HG02885 (cell line): ENCODE data around the gene HOXA6.

Experiments used
- ATAC-seq: cut with Tn5 transposase; IDR thresholded peaks from one replicate; pipeline ENCODE4 v1.9.1; 2021; ENCODE audit warnings: mild to moderate bottlenecking; ENCODE audit not compliant: unreplicated experiment, poor library complexity

Gene HOXA6

GRCh38 chr7:27126596-27127327 lies 20.8 kb downstream of the HOXA6 start:
- no peak for ATAC-seq

GRCh38 chr7:27125986-27126394 lies 21.6 kb downstream of the HOXA6 start:
- no peak for ATAC-seq

- no peak for ATAC-seq
Observed at GRCh38 chr7:27124902-27125689, 22.5 kb downstream of the HOXA6 start.

- ATAC-seq: no peak
Observed at GRCh38 chr7:27124096-27124901, 23.3 kb downstream of the HOXA6 start.

- ATAC-seq: no peak
Observed at GRCh38 chr7:27123477-27124053, 24.0 kb downstream of the HOXA6 start.

GRCh38 chr7:27123007-27123476 lies 24.5 kb downstream of the HOXA6 start:
- no peak for ATAC-seq

- ATAC-seq: no peak
Observed at GRCh38 chr7:27122077-27122910, 25.3 kb downstream of the HOXA6 start.

- ATAC-seq: no peak
Observed at GRCh38 chr7:27121684-27122076, 25.9 kb downstream of the HOXA6 start.

- ATAC-seq: no peak
Observed at GRCh38 chr7:27119412-27119911, 28.1 kb downstream of the HOXA6 start.

- ATAC-seq: no peak
Observed at GRCh38 chr7:27118580-27118979, 29.0 kb downstream of the HOXA6 start.

GRCh38 chr7:27117887-27118491 lies 29.6 kb downstream of the HOXA6 start:
- ATAC-seq: no peak

- ATAC-seq: no peak
Observed at GRCh38 chr7:27116962-27117886, 30.4 kb downstream of the HOXA6 start.

GRCh38 chr7:27116031-27116961 lies 31.3 kb downstream of the HOXA6 start:
- ATAC-seq: no peak

- no peak for ATAC-seq
Observed at GRCh38 chr7:27115221-27116026, 32.1 kb downstream of the HOXA6 start.

- ATAC-seq: no peak
Observed at GRCh38 chr7:27114881-27115220, 32.7 kb downstream of the HOXA6 start.
